ENCODE results near the gene BIRC5. TPM values are rescaled to one million over a fixed set of nuclear protein-coding genes. Genes with fewer than 3 reads are reported as not detected.

The BIRC5 gene
- total RNA-seq, 1 experiment from 2014 or later, result 119 TPM

GRCh38 chr17:78174346-78174869 is 39.6 kb upstream of the BIRC5 start:
- intact Hi-C loops (cut with micrococcal nuclease; ENCODE audit: unreplicated experiment) (no loop called here), in situ Hi-C loops (cut with HindIII; ENCODE audit: low pct_unique_long_range_greater_than_20kb, low sequenced_read_pairs) (no loop called here)
- POLR2A ChIA-PET, result interaction anchor here (0.6 kb wide), 1 partner anchor 12 kb away, joined by 7 read pairs; the partner anchor contains the start of genes AFMID and TK1
- DNase-seq (ENCODE audit: low read depth, low spot score) (no peak), ATAC-seq (peak; percentile 64)
- H3K27me3 ChIP-seq (ENCODE audit: control insufficient read depth, insufficient read depth, low read length), result no peaks in the 10 kb centered on the region
- peak; percentile 72 for TF ChIP-seq POLR2AphosphoS5 (IDR thresholded peaks at IDR 0.05; ENCODE audit: low read depth, low read length)
- TF ChIP-seq TCF7L2 (IDR thresholded peaks at IDR 0.05; ENCODE audit: low read depth, low read length), result no peak
- peak overlapping the region in 1 of 2 experiments; percentile 7; a peak in 1 of 4 replicates for H3K4me3 ChIP-seq (ENCODE audit: low read depth in 2 of 2, low read length in 2 of 2)
- no peaks in the 10 kb centered on the region; the same call in 1 of the 2 replicates for H3K36me3 ChIP-seq (ENCODE audit: control insufficient read depth, insufficient read depth, low read length)
- TSS peak; percentile 34 for BruUV-seq (replicated peaks)
- peaks cover 63% of the 10 kb centered on the region for H3K4me1 ChIP-seq (ENCODE audit: control insufficient read depth, insufficient read depth, low read length)
- CTCF ChIA-PET, result interaction anchor here (0.6 to 1.1 kb wide), 3 partner anchors 25 to 32 kb away, joined by 3 to 6 read pairs (median 3); no protein-coding TSS in a partner anchor
- peak overlapping the region; percentile 73 for H3K27ac ChIP-seq (ENCODE audit: low read length)
- H3K9me3 ChIP-seq (ENCODE audit: control insufficient read depth, insufficient read depth, low read depth, low read length), result no peaks in the 10 kb centered on the region

GRCh38 chr17:78174870-78175642 is 39.0 kb upstream of the BIRC5 start:
- no peaks in the 10 kb centered on the region for H3K9me3 ChIP-seq (ENCODE audit: control insufficient read depth, insufficient read depth, low read depth, low read length)
- H3K36me3 ChIP-seq (ENCODE audit: control insufficient read depth, insufficient read depth, low read length), result no peaks in the 10 kb centered on the region; the same call in none of the 2 replicates
- intact Hi-C loops (cut with micrococcal nuclease; ENCODE audit: unreplicated experiment) (loop anchor here (5.0 kb wide), 1 partner anchor 63 kb away; no protein-coding TSS in a partner anchor), in situ Hi-C loops (cut with HindIII; ENCODE audit: low pct_unique_long_range_greater_than_20kb, low sequenced_read_pairs) (no loop called here)
- peak overlapping the region in 1 of 2 experiments; percentile 7; a peak in 1 of 4 replicates for H3K4me3 ChIP-seq (ENCODE audit: low read depth in 2 of 2, low read length in 2 of 2)
- ChIA-PET CTCF (interaction anchor here (0.6 to 1.1 kb wide), 5 partner anchors 16 to 56 kb away, joined by 3 to 6 read pairs (median 3); no protein-coding TSS in a partner anchor), POLR2A (interaction anchor here (0.6 kb wide), 2 partner anchors 40 to 522 kb away, joined by 3 to 7 read pairs; no protein-coding TSS in a partner anchor)
- H3K4me1 ChIP-seq (ENCODE audit: control insufficient read depth, insufficient read depth, low read length), result peaks cover 56% of the 10 kb centered on the region
- no TSS peak for BruUV-seq (replicated peaks)
- no peaks in the 10 kb centered on the region for H3K27me3 ChIP-seq (ENCODE audit: control insufficient read depth, insufficient read depth, low read length)
- H3K27ac ChIP-seq (ENCODE audit: low read length), result peak overlapping the region; percentile 73
- TF ChIP-seq REST (IDR thresholded peaks at IDR 0.05; ENCODE audit: insufficient read depth in 1 of 2, low read depth in 2 of 2, low read length in 1 of 2), result no peak
- TF ChIP-seq TCF7L2 (IDR thresholded peaks at IDR 0.05; ENCODE audit: low read depth, low read length), result no peak
- TF ChIP-seq SIN3A (IDR thresholded peaks at IDR 0.05; ENCODE audit: borderline replicate concordance, insufficient read depth, low read depth, low read length), result no peak
- no peak; the same call in 1 of the 2 replicates for TF ChIP-seq POLR2AphosphoS5 (IDR thresholded peaks at IDR 0.05; ENCODE audit: low read depth, low read length)
- no peak for TF ChIP-seq CTCF (IDR thresholded peaks at IDR 0.05)
- peak; percentile 33 for ATAC-seq
- DNase-seq (ENCODE audit: low read depth, low spot score), result no peak
